Fibroblast of mammary gland (primary cell): Measurements from ENCODE around the gene DNAJC1.
"Not testable (repeated sequence)": the region's sequence is repeated elsewhere in the genome, so short reads cannot be mapped to it uniquely, and the experiment has no call there.

Experiments
- DNase-seq: peaks from one replicate; pipeline ENCODE4 v3.0.0-alpha.2; 2010; ENCODE audit warnings: low read depth
- H3K4me3 ChIP-seq: 2 replicates; pipeline ENCODE4 v1.5.1; 2011; ENCODE audit warnings: low read depth, mild to moderate bottlenecking, low read length, moderate library complexity; ENCODE audit not compliant: control insufficient read depth
- TF ChIP-seq, protein P1 (sequence below): conservative IDR thresholded peaks from 2 replicates; pipeline ENCODE4 v1.5.1; 2011; ENCODE audit warnings: low read depth, low read length, inconsistent platforms; ENCODE audit not compliant: control insufficient read depth, insufficient read depth

The DNAJC1 gene

DNA sequence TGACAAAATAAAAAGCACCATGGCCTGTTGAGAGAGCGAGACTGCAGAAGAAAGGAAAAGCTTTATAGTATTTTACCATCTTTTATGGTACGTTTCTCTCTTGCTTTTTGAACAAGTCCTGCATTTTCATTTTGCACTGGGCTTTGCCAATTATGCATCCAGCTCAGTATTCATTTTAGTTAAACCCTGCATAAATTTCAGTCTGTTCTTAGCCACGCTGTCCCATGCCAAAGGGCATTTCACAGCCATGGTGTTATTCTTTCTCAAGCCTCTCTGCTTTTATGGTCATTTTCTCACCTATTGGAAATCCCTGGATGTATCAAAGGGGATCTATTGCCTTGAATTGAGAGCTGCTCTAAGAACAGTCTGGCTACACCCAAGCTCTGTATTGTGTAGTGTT lies 30.8 kb upstream of the DNAJC1 start:
- DNase-seq: no peak
- TF ChIP-seq, protein P1, sequence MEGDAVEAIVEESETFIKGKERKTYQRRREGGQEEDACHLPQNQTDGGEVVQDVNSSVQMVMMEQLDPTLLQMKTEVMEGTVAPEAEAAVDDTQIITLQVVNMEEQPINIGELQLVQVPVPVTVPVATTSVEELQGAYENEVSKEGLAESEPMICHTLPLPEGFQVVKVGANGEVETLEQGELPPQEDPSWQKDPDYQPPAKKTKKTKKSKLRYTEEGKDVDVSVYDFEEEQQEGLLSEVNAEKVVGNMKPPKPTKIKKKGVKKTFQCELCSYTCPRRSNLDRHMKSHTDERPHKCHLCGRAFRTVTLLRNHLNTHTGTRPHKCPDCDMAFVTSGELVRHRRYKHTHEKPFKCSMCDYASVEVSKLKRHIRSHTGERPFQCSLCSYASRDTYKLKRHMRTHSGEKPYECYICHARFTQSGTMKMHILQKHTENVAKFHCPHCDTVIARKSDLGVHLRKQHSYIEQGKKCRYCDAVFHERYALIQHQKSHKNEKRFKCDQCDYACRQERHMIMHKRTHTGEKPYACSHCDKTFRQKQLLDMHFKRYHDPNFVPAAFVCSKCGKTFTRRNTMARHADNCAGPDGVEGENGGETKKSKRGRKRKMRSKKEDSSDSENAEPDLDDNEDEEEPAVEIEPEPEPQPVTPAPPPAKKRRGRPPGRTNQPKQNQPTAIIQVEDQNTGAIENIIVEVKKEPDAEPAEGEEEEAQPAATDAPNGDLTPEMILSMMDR: no peak
- no peak overlapping the region for H3K4me3 ChIP-seq

DNA sequence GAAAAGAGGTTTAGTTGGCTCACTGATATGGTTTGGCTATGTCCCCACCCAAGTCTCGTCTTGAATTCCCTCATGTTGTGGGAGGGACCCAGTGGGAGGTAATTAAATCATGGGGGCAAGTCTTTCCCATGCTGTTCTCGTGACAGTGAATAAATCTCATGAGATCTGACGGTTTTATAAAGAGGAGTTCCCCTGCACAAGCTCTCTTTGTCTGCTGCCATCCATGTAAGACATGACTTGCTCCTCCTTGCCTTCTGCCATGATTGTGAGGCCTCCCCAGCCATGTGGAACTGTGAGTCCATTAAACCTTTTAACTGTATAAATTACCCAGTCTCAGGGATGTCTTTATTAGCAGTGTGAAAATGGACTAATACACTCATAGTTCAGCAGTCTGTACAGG lies 28.7 kb upstream of the DNAJC1 start:
- H3K4me3 ChIP-seq, DNase-seq: not testable (repeated sequence)

DNA sequence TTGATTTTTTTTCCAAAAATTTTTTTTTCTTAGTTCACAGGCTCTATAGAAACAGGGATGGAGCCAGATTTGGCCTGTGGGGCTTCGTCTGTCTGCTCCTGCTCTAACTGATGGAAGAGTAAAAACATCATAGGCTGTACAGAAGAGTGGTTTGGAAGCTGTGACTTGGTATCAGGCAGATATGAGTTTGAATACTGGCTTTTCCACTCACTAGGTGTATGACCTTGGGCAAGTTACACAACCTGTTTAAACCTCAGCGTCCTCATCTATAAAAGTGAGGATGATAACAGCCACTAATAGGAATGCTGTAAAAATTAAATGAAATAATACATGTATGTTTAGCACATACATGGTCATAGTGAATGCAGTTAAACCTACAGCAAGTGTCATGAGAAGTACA lies 26.9 kb upstream of the DNAJC1 start:
- DNase-seq: no peak
- TF ChIP-seq, protein P1: no peak
- H3K4me3 ChIP-seq: no peak overlapping the region

DNA sequence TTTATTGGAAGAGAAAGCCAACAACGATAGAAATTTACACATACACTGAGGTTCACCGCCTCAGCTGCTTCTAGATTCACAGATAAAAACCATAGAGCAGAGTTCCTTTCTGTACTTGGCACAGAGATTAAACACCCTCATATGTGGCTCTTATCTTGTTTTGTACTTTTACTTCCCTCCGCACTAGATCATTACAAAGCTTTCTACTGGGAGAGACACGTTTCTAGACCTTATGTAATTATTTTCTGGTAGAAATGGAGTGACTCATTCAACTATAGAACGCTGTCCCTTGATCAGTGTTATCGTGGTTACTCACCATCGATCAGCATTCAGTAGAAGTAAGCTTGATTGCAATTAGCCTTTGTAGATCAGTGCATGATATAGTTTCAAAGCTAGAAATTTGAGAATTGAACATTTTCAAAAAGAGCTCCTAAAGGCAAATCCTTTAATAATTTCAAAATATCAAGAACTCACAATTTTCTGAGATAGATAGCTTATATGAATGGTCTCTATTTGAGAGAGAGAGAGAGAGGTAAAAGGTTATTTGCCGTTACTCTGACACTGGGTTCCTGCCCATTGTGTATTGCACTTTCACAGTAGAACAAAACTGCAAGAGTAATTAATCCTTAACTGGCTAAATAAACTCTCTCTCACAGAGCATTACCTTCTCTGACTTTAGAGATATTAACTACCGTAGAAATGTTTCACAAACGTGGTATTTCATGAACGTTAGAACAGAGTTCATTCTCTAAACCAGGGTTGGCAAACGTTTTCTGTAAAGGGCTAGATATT lies 26.1 kb upstream of the DNAJC1 start:
- DNase-seq: no peak
- no peak overlapping the region for H3K4me3 ChIP-seq
- TF ChIP-seq, protein P1: no peak

DNA sequence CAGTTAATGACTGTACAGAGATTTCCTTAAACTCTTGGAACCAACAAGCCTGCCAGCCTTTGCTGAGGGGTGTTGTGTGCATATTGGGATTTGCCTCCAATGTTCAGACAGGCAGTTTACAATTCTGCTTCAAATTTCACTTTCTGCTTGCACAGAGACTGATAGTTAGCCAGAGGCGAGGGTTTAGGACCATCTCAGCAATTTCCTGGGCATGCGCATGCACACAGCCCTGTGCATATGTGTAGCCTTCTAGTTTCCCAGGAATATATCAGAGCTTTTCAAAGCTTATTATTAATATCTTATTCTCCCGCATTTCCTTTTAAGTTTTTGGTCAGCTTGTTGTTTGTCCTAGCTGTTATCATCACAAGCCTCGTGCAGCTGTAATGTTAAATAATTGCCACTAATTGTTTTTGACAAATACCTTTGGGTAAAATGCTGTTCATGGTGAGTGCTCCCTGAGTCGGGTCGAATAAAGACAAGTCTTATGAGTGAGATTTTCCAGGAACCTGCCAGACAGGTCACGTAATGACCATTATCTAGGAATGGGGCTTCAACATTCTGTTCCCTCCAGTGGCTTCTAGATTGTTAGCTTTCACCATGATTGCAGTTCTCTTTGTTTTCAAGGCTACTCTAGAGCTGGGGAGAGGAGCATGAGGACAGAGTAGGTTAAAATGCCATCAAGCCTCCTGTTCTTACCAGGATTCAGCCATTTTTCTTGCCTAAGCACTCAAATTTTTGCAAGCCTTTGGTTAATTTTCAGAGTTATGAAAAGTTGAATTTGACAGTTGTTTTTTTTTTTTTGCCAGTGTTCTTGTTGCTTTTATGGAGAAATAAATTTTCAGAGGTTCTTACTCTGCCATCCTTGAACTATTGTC lies 24.1 kb upstream of the DNAJC1 start:
- TF ChIP-seq, protein P1: no peak
- no peak for DNase-seq
- H3K4me3 ChIP-seq: no peak overlapping the region

DNA sequence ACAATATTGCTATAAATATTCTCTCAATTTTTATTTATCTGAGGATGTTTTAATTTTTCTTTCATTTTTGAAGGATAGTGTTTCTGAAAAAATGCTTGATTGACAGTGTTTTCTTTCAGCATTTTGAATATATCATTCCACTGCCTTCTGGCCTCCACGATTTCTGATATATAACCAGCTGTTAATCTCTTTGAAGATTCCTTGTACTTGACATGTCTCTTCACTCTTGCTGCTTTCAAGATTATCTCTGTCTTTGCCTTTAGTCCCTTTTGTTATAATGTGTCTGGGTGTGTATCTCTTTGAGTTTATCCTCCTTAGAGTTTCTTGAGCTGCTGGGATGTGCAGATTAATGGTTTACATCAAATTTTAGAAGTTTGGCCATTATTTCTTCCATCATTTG lies 22.8 kb upstream of the DNAJC1 start:
- no peak for DNase-seq
- TF ChIP-seq, protein P1: no peak
- no peak overlapping the region for H3K4me3 ChIP-seq

DNA sequence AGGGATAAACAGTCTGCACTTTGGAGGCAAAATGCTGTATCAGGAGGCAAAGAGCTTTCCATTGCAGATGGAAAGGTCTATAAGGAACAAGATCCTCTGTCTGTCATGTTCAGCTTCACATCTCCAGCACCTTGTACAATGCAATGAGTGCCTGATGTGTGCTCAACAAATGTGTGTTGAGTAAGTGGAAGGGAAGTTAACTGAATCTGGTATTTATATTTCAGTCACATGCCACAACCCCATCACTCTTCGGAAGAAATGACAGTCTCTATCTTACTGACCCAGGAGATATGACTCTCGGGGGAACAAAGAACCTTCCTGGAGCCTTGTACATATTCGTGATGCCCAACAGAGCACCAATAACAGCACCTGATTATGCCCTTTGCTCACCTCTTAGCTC lies 20.0 kb upstream of the DNAJC1 start:
- DNase-seq: no peak
- TF ChIP-seq, protein P1: no peak
- H3K4me3 ChIP-seq: no peak overlapping the region
